Right renal cortex interstitium (tissue), 3 donors: ENCODE measurements around the gene CFAP46. TPM values are rescaled to one million over a fixed set of nuclear protein-coding genes. Genes with fewer than 3 reads are reported as not detected.
"Not testable (repeated sequence)": the region's sequence is repeated elsewhere in the genome, so short reads cannot be mapped to it uniquely, and the experiment has no call there.

ENCODE experiments used
- DNase-seq, 3 donors: peaks; one replicate each; pipeline ENCODE4 v3.0.0-alpha.2; 2013; ENCODE audit warnings: low read depth in 3 of 3, low spot score in 2 of 3
- polyA plus RNA-seq, 3 donors: library from polyadenylated mRNA; unstranded; fragments of 120-200 nt; gene quantifications; one replicate each; pipeline ENCODE4 v1.2.1, GENCODE V29; 2013; ENCODE audit not compliant: insufficient read length in 3 of 3

The CFAP46 gene
- polyA plus RNA-seq, 3 donors, result 6.1 to 7.8 (median 6.7) TPM

GRCh38 chr10:132931258-132932250 is 10.8 kb downstream of the CFAP46 start:
- not testable (repeated sequence) for DNase-seq

GRCh38 chr10:132930701-132931100 is 11.7 kb downstream of the CFAP46 start:
- not testable (repeated sequence) for DNase-seq

- DNase-seq, result no peak
These were observed 12.3 kb downstream of the CFAP46 start for GRCh38 chr10:132929953-132930548.

- DNase-seq, result no peak
These were observed 12.9 kb downstream of the CFAP46 start for GRCh38 chr10:132929480-132929879.

GRCh38 chr10:132928261-132928660 is 14.1 kb downstream of the CFAP46 start:
- no peak for DNase-seq

- DNase-seq, result no peak
These were observed 14.5 kb downstream of the CFAP46 start for GRCh38 chr10:132927824-132928223.

GRCh38 chr10:132926777-132927650 is 15.4 kb downstream of the CFAP46 start:
- no peak for DNase-seq

GRCh38 chr10:132926070-132926469 is 16.3 kb downstream of the CFAP46 start:
- DNase-seq, result no peak

GRCh38 chr10:132925614-132926013 is 16.8 kb downstream of the CFAP46 start:
- DNase-seq, result no peak

GRCh38 chr10:132925071-132925561 is 17.3 kb downstream of the CFAP46 start:
- DNase-seq, result no peak

- no peak for DNase-seq
These were observed 18.1 kb downstream of the CFAP46 start for GRCh38 chr10:132924046-132924952.

GRCh38 chr10:132923384-132923783 is 19.0 kb downstream of the CFAP46 start:
- not testable (repeated sequence) for DNase-seq

- no peak for DNase-seq
These were observed 19.5 kb downstream of the CFAP46 start for GRCh38 chr10:132922872-132923271.

GRCh38 chr10:132921818-132922807 is 20.3 kb downstream of the CFAP46 start:
- DNase-seq, result no peak

GRCh38 chr10:132921086-132921485 is 21.3 kb downstream of the CFAP46 start:
- no peak for DNase-seq

- DNase-seq, result no peak
These were observed 22.1 kb downstream of the CFAP46 start for GRCh38 chr10:132920101-132920925.

- DNase-seq, result no peak
These were observed 22.8 kb downstream of the CFAP46 start for GRCh38 chr10:132919374-132920100.
